ENCODE data around the gene MECR.

The MECR gene, protein sequence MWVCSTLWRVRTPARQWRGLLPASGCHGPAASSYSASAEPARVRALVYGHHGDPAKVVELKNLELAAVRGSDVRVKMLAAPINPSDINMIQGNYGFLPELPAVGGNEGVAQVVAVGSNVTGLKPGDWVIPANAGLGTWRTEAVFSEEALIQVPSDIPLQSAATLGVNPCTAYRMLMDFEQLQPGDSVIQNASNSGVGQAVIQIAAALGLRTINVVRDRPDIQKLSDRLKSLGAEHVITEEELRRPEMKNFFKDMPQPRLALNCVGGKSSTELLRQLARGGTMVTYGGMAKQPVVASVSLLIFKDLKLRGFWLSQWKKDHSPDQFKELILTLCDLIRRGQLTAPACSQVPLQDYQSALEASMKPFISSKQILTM

DNA sequence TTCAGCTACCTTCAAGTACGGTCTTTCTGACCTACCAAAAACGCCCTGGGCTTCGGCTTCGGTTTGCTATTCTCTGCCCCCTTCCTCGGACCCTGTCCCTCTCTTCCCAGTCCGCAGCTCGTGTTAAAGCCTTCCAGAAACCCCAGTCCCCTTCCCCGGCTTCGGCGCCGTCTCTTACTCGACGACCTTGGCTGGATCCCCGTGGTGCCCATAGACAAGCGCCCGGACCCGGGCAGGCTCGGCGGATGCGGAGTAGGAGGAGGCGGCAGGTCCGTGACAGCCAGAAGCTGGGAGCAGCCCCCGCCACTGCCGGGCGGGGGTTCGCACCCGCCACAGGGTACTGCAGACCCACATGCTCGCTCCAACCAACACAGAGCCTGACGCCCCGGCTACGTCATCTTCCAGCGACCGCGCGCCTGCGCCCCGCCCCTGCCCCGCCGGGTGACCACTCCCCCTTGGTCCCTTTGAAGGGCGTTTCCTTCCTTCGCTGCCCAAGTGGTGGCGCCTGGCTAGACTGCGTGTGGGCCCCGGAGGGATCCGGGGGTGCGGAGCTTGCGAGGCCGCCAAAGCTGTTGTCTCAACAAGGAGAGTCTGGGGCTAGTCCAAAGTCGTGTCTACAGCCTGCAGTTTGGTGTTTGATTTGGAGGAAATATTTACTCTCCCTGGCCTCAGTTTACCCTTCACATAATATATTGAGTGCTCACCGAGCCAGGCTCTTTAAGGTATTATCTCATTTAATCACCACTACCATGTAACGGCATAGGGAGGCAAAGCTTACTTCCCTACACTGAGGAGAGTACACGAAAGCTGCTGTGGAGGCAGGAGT, at the start of gene MECR:
Gene MECR, minus strand, starts transcription at position 382 of the 826 bp plus-strand sequence. Its CDS starts 28 bp downstream, at position 354.
- Histone ChIP-seq H3K9me3 (ENCODE audit: severe bottlenecking) (no peaks in the 10 kb centered on the region), H3K27me3 (ENCODE audit: insufficient read depth, poor library complexity, severe bottlenecking) (no peaks in the 10 kb centered on the region), H3K36me3 (ENCODE audit: low read depth) (no peaks in the 10 kb centered on the region), H3K4me1 (ENCODE audit: insufficient read depth, poor library complexity, severe bottlenecking) (peaks cover 4% of the 10 kb centered on the region), H3K4me3 (ENCODE audit: severe bottlenecking) (peak within 1 kb of the TSS; percentile 92), H3K27ac (ENCODE audit: poor library complexity, severe bottlenecking) (no peak within 1 kb of the TSS)
- ATAC-seq (ENCODE audit: low read depth) (peak; percentile 94), DNase-seq (ENCODE audit: low spot score) (peak; percentile 79)
- TF ChIP-seq, protein P1, sequence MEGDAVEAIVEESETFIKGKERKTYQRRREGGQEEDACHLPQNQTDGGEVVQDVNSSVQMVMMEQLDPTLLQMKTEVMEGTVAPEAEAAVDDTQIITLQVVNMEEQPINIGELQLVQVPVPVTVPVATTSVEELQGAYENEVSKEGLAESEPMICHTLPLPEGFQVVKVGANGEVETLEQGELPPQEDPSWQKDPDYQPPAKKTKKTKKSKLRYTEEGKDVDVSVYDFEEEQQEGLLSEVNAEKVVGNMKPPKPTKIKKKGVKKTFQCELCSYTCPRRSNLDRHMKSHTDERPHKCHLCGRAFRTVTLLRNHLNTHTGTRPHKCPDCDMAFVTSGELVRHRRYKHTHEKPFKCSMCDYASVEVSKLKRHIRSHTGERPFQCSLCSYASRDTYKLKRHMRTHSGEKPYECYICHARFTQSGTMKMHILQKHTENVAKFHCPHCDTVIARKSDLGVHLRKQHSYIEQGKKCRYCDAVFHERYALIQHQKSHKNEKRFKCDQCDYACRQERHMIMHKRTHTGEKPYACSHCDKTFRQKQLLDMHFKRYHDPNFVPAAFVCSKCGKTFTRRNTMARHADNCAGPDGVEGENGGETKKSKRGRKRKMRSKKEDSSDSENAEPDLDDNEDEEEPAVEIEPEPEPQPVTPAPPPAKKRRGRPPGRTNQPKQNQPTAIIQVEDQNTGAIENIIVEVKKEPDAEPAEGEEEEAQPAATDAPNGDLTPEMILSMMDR (IDR thresholded peaks at IDR 0.05; ENCODE audit: poor library complexity, severe bottlenecking): peak; percentile 45

- H3K4me3 ChIP-seq (ENCODE audit: severe bottlenecking): no peak overlapping the region
- TF ChIP-seq, protein P1 (IDR thresholded peaks at IDR 0.05; ENCODE audit: poor library complexity, severe bottlenecking): no peak
- no peak overlapping the region for H3K27ac ChIP-seq (ENCODE audit: poor library complexity, severe bottlenecking)
- no peaks in the 10 kb centered on the region for H3K27me3 ChIP-seq (ENCODE audit: insufficient read depth, poor library complexity, severe bottlenecking)
- peaks cover 10% of the 10 kb centered on the region for H3K4me1 ChIP-seq (ENCODE audit: insufficient read depth, poor library complexity, severe bottlenecking)
- H3K36me3 ChIP-seq (ENCODE audit: low read depth): peaks cover 32% of the 10 kb centered on the region
- no peak for DNase-seq (ENCODE audit: low spot score)
- H3K9me3 ChIP-seq (ENCODE audit: severe bottlenecking): no peaks in the 10 kb centered on the region
- ATAC-seq (ENCODE audit: low read depth): no peak
Measured at GRCh38 chr1:29279951-29280391, 49.2 kb upstream of the MECR start.

GRCh38 chr1:29279406-29279805, 48.7 kb upstream of the MECR start:
- no peak overlapping the region for H3K27ac ChIP-seq (ENCODE audit: poor library complexity, severe bottlenecking)
- H3K4me1 ChIP-seq (ENCODE audit: insufficient read depth, poor library complexity, severe bottlenecking): peaks cover 10% of the 10 kb centered on the region
- no peaks in the 10 kb centered on the region for H3K27me3 ChIP-seq (ENCODE audit: insufficient read depth, poor library complexity, severe bottlenecking)
- TF ChIP-seq, protein P1 (IDR thresholded peaks at IDR 0.05; ENCODE audit: poor library complexity, severe bottlenecking): no peak
- no peak for DNase-seq (ENCODE audit: low spot score)
- H3K9me3 ChIP-seq (ENCODE audit: severe bottlenecking): no peaks in the 10 kb centered on the region
- no peak for ATAC-seq (ENCODE audit: low read depth)
- no peak overlapping the region for H3K4me3 ChIP-seq (ENCODE audit: severe bottlenecking)
- H3K36me3 ChIP-seq (ENCODE audit: low read depth): peaks cover 32% of the 10 kb centered on the region

DNA sequence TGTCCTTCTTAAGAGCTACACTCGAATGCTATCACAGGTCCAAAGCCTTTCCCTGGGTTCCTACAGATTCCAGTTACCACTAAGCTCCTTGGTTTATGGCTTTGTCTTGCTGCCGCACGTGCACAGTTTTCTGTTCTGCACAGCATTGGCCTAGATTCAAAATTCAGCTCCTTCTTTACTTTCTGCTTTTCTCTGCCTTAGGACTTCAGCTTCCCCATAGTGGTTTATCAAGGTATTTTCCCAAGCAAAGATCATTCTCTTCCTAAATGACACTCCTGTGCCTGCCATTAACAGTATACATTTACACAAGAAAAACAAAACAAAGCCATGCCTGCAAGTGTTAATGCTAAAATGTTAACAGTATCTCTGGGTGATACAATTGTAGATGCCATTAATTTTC, 47.4 kb upstream of the MECR start:
- H3K36me3 ChIP-seq (ENCODE audit: low read depth): peaks cover 32% of the 10 kb centered on the region
- H3K9me3 ChIP-seq (ENCODE audit: severe bottlenecking): no peaks in the 10 kb centered on the region
- no peak overlapping the region for H3K4me3 ChIP-seq (ENCODE audit: severe bottlenecking)
- TF ChIP-seq, protein P1 (IDR thresholded peaks at IDR 0.05; ENCODE audit: poor library complexity, severe bottlenecking): no peak
- ATAC-seq (ENCODE audit: low read depth) (no peak), DNase-seq (ENCODE audit: low spot score) (no peak)
- no peak overlapping the region for H3K27ac ChIP-seq (ENCODE audit: poor library complexity, severe bottlenecking)
- H3K4me1 ChIP-seq (ENCODE audit: insufficient read depth, poor library complexity, severe bottlenecking): peaks cover 10% of the 10 kb centered on the region
- no peaks in the 10 kb centered on the region for H3K27me3 ChIP-seq (ENCODE audit: insufficient read depth, poor library complexity, severe bottlenecking)
